Panc1 (cell line): ENCODE data around the gene KCNAB1. TPM values are rescaled to one million over a fixed set of nuclear protein-coding genes. Genes with fewer than 3 reads are reported as not detected.

ENCODE experiments used
- ATAC-seq: fragments of 200-7000 bp; cut with Tn5 transposase; 2 replicates; pipeline ENCODE4 v1.9.1; 2020; ENCODE audit warnings: mild to moderate bottlenecking, moderate library complexity
- BruUV-seq: library from RNA; stranded (reverse); fragments of 400-500 nt; replicated peaks from 2 replicates; lab custom pipeline; 2021; lab: Mats Ljungman, UMichigan
- CTCF ChIA-PET: fragments of 300-600 bp; sonication (Branson Sonifier 250); formaldehyde crosslinking; loops from one replicate; lab custom pipeline; 2022; ENCODE audit warnings: antibody characterized with exemption; lab: Charles Lee
- POLR2A ChIA-PET: fragments of 300-600 bp; sonication (Branson Sonifier 250); formaldehyde crosslinking; loops from one replicate; lab custom pipeline; 2022; ENCODE audit warnings: antibody characterized with exemption; lab: Charles Lee
- DNase-seq: peaks from one replicate; pipeline ENCODE4 v3.0.0-alpha.2; 2010; ENCODE audit warnings: low read depth, low spot score
- H3K27ac ChIP-seq: 2 replicates; pipeline ENCODE4 v1.5.1; 2011; ENCODE audit warnings: mild to moderate bottlenecking, low read length, inconsistent platforms
- H3K27me3 ChIP-seq: fragments of 200-500 bp; sonication (Bioruptor generic); 2 replicates; pipeline ENCODE4 v1.6.0; 2014; ENCODE audit warnings: low read length, inconsistent platforms; ENCODE audit not compliant: control insufficient read depth, insufficient read depth
- H3K36me3 ChIP-seq: fragments of 200-500 bp; sonication (Bioruptor generic); 2 replicates; pipeline ENCODE4 v1.5.1; 2014; ENCODE audit warnings: inconsistent platforms, mild to moderate bottlenecking, low read length, moderate library complexity; ENCODE audit not compliant: control insufficient read depth, insufficient read depth
- H3K4me1 ChIP-seq: 2 replicates; pipeline ENCODE4 v1.5.1; 2011; ENCODE audit warnings: inconsistent platforms, mild to moderate bottlenecking, low read length, moderate library complexity; ENCODE audit not compliant: control insufficient read depth, insufficient read depth
- H3K4me3 ChIP-seq, 2 experiments: 2 replicates each; pipeline ENCODE4 v1.5.1; 2011 to 2012; ENCODE audit warnings: low read depth in 2 of 2, low read length in 2 of 2, mild to moderate bottlenecking in 2 of 2, inconsistent platforms in 1 of 2, moderate library complexity in 1 of 2
- H3K9me3 ChIP-seq: fragments of 200-500 bp; sonication (Bioruptor generic); 2 replicates; pipeline ENCODE4 v1.5.1; 2014; ENCODE audit warnings: low read depth, mild to moderate bottlenecking, inconsistent platforms, low read length, moderate library complexity; ENCODE audit not compliant: control insufficient read depth, insufficient read depth
- CTCF ChIP-seq: fragments of 450-650 bp; IDR thresholded peaks from 2 replicates; pipeline ENCODE4 v1.5.1; 2017; ENCODE audit warnings: mild to moderate bottlenecking
- POLR2AphosphoS5 ChIP-seq: IDR thresholded peaks from 2 replicates; pipeline ENCODE4 v1.6.1; 2012; ENCODE audit warnings: mild to moderate bottlenecking, low read depth, low read length, moderate library complexity
- REST ChIP-seq, 2 experiments: IDR thresholded peaks; 2 replicates each; pipeline ENCODE4 v1.6.1; 2011 to 2012; ENCODE audit warnings: low read depth in 2 of 2, control low read depth in 1 of 2, low read length in 1 of 2, mild to moderate bottlenecking in 1 of 2, moderate library complexity in 1 of 2; ENCODE audit not compliant: insufficient read depth in 1 of 2
- SIN3A ChIP-seq: IDR thresholded peaks from 2 replicates; pipeline ENCODE4 v1.6.1; 2012; ENCODE audit warnings: low read depth, mild to moderate bottlenecking, low read length, moderate library complexity, borderline replicate concordance; ENCODE audit not compliant: insufficient read depth
- TCF7L2 ChIP-seq: IDR thresholded peaks from 2 replicates; pipeline ENCODE4 v1.6.1; 2011; ENCODE audit warnings: mild to moderate bottlenecking, low read depth, low read length, inconsistent platforms
- in situ Hi-C: cut with HindIII; loops from 2 replicates; pipeline ENCODE4 v1.10.0; 2016; ENCODE audit warnings: low sequenced_read_pairs, low pct_unique_long_range_greater_than_20kb
- intact Hi-C: fragments of 100-400 bp; cut with micrococcal nuclease; formaldehyde crosslinking; loops from one replicate; pipeline ENCODE4 v1.10.0; 2022; ENCODE audit not compliant: unreplicated experiment
- total RNA-seq: library from RNA; stranded (reverse); gene quantifications from one replicate; pipeline ENCODE4 v1.2.1, GENCODE V29; 2021; ENCODE audit not compliant: unreplicated experiment

The KCNAB1 gene
- total RNA-seq, 1 experiment from 2014 or later, result not detected

- BruUV-seq, result no TSS peak
- H3K27ac ChIP-seq, result no peak overlapping the region
- no peak for DNase-seq
- H3K4me3 ChIP-seq, result no peak overlapping the region
- intact Hi-C loops (no loop called here), in situ Hi-C loops (no loop called here)
- ChIA-PET CTCF (no interaction called here), POLR2A (no interaction called here)
- peaks cover 2% of the 10 kb centered on the region; the same call in 1 of the 2 replicates for H3K27me3 ChIP-seq
- H3K9me3 ChIP-seq, result no peaks in the 10 kb centered on the region
- H3K36me3 ChIP-seq, result no peaks in the 10 kb centered on the region
- H3K4me1 ChIP-seq, result no peaks in the 10 kb centered on the region
- ATAC-seq, result no peak
- TF ChIP-seq SIN3A, result no peak
- TF ChIP-seq CTCF, result no peak
- TF ChIP-seq TCF7L2, result no peak
- no peak for TF ChIP-seq POLR2AphosphoS5
- TF ChIP-seq REST (IDR thresholded peaks at IDR 0.05; ENCODE audit: insufficient read depth in 1 of 2, low read depth in 2 of 2, low read length in 1 of 2), result no peak
These were observed 132.8 kb downstream of the KCNAB1 start for GRCh38 chr3:156253150-156253549.

GRCh38 chr3:156256256-156256655 is 135.9 kb downstream of the KCNAB1 start:
- Histone ChIP-seq H3K27me3 (no peaks in the 10 kb centered on the region; the same call in 1 of the 2 replicates), H3K9me3 (no peaks in the 10 kb centered on the region), H3K27ac (no peak overlapping the region), H3K36me3 (no peaks in the 10 kb centered on the region), H3K4me3 (no peak overlapping the region), H3K4me1 (no peaks in the 10 kb centered on the region)
- no TSS peak for BruUV-seq
- CTCF ChIA-PET, result no interaction called here
- no peak for DNase-seq
- POLR2A ChIA-PET, result no interaction called here
- in situ Hi-C loops, result no loop called here
- no peak for TF ChIP-seq REST (IDR thresholded peaks at IDR 0.05; ENCODE audit: insufficient read depth in 1 of 2, low read depth in 2 of 2, low read length in 1 of 2)
- no peak for TF ChIP-seq CTCF
- no peak for TF ChIP-seq POLR2AphosphoS5
- TF ChIP-seq TCF7L2, result no peak
- no peak for TF ChIP-seq SIN3A
- no peak for ATAC-seq
- intact Hi-C loops, result no loop called here
